Measurements from ENCODE around the gene OR12D3. TPM values are rescaled to one million over a fixed set of nuclear protein-coding genes. Genes with fewer than 3 reads are reported as not detected.

The OR12D3 gene, protein sequence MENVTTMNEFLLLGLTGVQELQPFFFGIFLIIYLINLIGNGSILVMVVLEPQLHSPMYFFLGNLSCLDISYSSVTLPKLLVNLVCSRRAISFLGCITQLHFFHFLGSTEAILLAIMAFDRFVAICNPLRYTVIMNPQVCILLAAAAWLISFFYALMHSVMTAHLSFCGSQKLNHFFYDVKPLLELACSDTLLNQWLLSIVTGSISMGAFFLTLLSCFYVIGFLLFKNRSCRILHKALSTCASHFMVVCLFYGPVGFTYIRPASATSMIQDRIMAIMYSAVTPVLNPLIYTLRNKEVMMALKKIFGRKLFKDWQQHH
- total RNA-seq = not detected

GRCh38 chr6:29375191-29375590, at the start of gene OR12D3:
Gene OR12D3 (minus strand): TSS chr6:29375291. CDS start chr6:29375287, 4 bp downstream.
- H3K4me1 ChIP-seq = no peaks in the 10 kb centered on the region
- TF ChIP-seq CTCF (IDR thresholded peaks at IDR 0.05) (no peak), POLR2A (IDR thresholded peaks at IDR 0.05) (no peak)
- no peak within 1 kb of the TSS for H3K27ac ChIP-seq
- H3K4me3 ChIP-seq = no peak within 1 kb of the TSS
- no peak for DNase-seq
- H3K36me3 ChIP-seq = no peaks in the 10 kb centered on the region
- no peaks in the 10 kb centered on the region for H3K9me3 ChIP-seq
- no peaks in the 10 kb centered on the region for H3K27me3 ChIP-seq

DNA sequence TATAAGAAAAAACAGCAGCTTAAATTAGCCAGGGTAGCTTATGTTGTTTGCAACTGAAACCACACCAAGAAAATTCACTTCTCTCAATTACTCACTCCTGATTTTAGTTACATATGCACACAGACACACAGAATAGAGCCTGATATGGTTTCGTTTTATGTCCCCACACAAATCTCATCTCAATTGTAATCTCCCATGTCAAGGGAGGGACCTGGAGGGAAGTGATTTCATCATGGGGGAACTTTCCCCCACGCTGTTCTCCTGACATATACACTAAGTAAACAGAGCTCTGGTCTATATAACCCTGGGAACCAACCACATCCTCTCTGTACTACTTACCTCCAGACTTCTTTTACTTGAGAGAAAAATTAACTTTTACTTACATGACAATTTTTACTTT, 49.5 kb upstream of the OR12D3 start:
- no peak overlapping the region for H3K27ac ChIP-seq
- H3K27me3 ChIP-seq = no peaks in the 10 kb centered on the region
- no peak for TF ChIP-seq CTCF (IDR thresholded peaks at IDR 0.05)
- no peak for TF ChIP-seq POLR2A (IDR thresholded peaks at IDR 0.05)
- H3K4me1 ChIP-seq = no peaks in the 10 kb centered on the region
- no peak for DNase-seq
- H3K9me3 ChIP-seq = no peaks in the 10 kb centered on the region
- H3K4me3 ChIP-seq = no peak overlapping the region
- H3K36me3 ChIP-seq = no peaks in the 10 kb centered on the region

DNA sequence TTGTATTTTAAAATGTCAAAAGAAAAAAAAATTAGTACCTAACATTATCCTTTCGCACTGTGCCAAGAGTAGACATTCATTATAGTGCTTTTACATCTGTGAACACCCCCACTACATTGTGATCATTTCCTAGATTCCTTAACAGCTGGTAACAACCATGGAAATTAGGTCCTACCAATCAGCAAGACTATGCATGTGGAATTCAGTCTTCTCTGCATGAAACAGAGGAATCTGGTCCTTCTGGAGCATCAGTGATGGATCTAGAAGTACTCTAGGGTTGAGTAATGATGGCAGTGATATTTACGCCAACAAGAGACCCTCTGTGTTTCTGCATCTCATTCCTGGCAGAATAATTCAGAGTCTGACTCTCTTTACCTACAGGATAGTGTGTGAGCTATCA, 49.1 kb upstream of the OR12D3 start:
- no peak for TF ChIP-seq POLR2A (IDR thresholded peaks at IDR 0.05)
- TF ChIP-seq CTCF (IDR thresholded peaks at IDR 0.05) = no peak
- Histone ChIP-seq H3K4me1 (no peaks in the 10 kb centered on the region), H3K36me3 (no peaks in the 10 kb centered on the region), H3K4me3 (no peak overlapping the region), H3K27me3 (no peaks in the 10 kb centered on the region), H3K9me3 (no peaks in the 10 kb centered on the region), H3K27ac (no peak overlapping the region)
- no peak for DNase-seq

DNA sequence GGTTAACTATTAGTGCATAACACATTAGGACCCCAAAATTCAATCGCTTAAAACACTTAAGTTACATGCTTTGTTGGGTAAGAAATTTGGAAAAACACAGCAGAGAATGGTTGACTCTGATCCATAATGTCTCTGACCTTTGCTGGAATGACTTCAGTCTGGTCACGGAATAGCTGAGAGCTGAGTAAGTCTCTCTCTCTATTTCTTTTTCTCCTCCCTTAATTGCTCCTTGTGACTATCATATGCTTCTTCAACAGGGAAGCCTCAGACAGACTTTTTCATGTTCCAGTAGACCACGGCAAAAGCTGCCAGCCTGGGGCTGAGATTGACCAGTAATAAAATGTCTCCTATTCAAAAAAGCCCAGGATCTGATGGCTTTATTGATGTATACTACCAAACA, 44.4 kb upstream of the OR12D3 start:
- no peaks in the 10 kb centered on the region for H3K27me3 ChIP-seq
- DNase-seq = no peak
- H3K4me1 ChIP-seq = no peaks in the 10 kb centered on the region
- H3K27ac ChIP-seq = no peak overlapping the region
- no peaks in the 10 kb centered on the region for H3K9me3 ChIP-seq
- no peak overlapping the region for H3K4me3 ChIP-seq
- H3K36me3 ChIP-seq = no peaks in the 10 kb centered on the region
- TF ChIP-seq POLR2A (IDR thresholded peaks at IDR 0.05) = no peak
- no peak for TF ChIP-seq CTCF (IDR thresholded peaks at IDR 0.05)

DNA sequence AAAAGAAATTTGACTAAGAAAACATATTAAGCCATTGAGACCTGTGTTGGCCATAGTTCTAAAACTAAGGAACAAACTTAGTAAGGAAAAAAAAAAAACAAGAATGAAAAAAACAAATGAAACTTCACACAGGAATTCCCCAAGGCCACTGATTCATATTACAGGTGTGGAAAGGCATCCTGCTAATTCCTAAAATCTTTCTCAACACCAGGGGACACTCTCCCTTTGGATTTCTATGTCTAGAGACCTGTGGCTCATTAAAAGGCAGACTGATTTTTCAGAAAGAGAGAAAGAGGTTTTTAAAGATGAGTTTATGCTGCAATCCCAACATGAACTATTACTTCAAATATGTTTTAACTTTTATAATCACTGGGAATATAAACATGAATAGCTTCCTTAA, 39.5 kb upstream of the OR12D3 start, which contains the start of gene OR12D1:
OR12D1 (plus strand) TSS at position 341 of the 400 bp plus-strand sequence.
- Histone ChIP-seq H3K27me3 (no peaks in the 10 kb centered on the region), H3K36me3 (no peaks in the 10 kb centered on the region), H3K27ac (no peak within 1 kb of the TSS), H3K9me3 (no peaks in the 10 kb centered on the region), H3K4me1 (no peaks in the 10 kb centered on the region), H3K4me3 (no peak within 1 kb of the TSS)
- TF ChIP-seq CTCF (IDR thresholded peaks at IDR 0.05) (no peak), POLR2A (IDR thresholded peaks at IDR 0.05) (no peak)
- no peak for DNase-seq
